Measurements from ENCODE around the gene VPS37C. TPM values are rescaled to one million over a fixed set of nuclear protein-coding genes. Genes with fewer than 3 reads are reported as not detected.

VPS37C gene
- total and polyA plus RNA-seq, 2 donors: 8.6 to 23.5 TPM

GRCh38 chr11:61092280-61092766, 68.9 kb downstream of the VPS37C start:
- Histone ChIP-seq H3K27ac (ENCODE audit: low read depth) (no peak overlapping the region), H3K36me3 (ENCODE audit: insufficient read depth) (no peaks in the 10 kb centered on the region), H3K4me1 (ENCODE audit: insufficient read depth) (no peaks in the 10 kb centered on the region), H3K4me3 (ENCODE audit: low read depth, low read length) (no peak overlapping the region)
- 80% methylated on average over 10 of the region's 10 CpGs for WGBS
- DNase-seq (ENCODE audit: extremely low spot score): no peak

- no peak overlapping the region for H3K4me3 ChIP-seq (ENCODE audit: low read depth, low read length)
- H3K36me3 ChIP-seq (ENCODE audit: insufficient read depth): no peaks in the 10 kb centered on the region
- WGBS: 80% methylated on average over 17 of the region's 17 CpGs
- no peaks in the 10 kb centered on the region for H3K4me1 ChIP-seq (ENCODE audit: insufficient read depth)
- no peak overlapping the region for H3K27ac ChIP-seq (ENCODE audit: low read depth)
- DNase-seq (ENCODE audit: extremely low spot score): no peak
Observed at GRCh38 chr11:61091373-61092279, 69.6 kb downstream of the VPS37C start.

GRCh38 chr11:61090982-61091372, 70.2 kb downstream of the VPS37C start:
- no peak overlapping the region for H3K27ac ChIP-seq (ENCODE audit: low read depth)
- H3K4me1 ChIP-seq (ENCODE audit: insufficient read depth): no peaks in the 10 kb centered on the region
- 87% methylated on average over 9 of the region's 9 CpGs for WGBS
- H3K36me3 ChIP-seq (ENCODE audit: insufficient read depth): no peaks in the 10 kb centered on the region
- no peak for DNase-seq (ENCODE audit: extremely low spot score)
- H3K4me3 ChIP-seq (ENCODE audit: low read depth, low read length): no peak overlapping the region

- Histone ChIP-seq H3K36me3 (ENCODE audit: insufficient read depth) (no peaks in the 10 kb centered on the region), H3K27ac (ENCODE audit: low read depth) (no peak overlapping the region), H3K4me3 (ENCODE audit: low read depth, low read length) (no peak overlapping the region), H3K4me1 (ENCODE audit: insufficient read depth) (no peaks in the 10 kb centered on the region)
- WGBS: 87% methylated on average over 12 of the region's 12 CpGs
- no peak for DNase-seq (ENCODE audit: extremely low spot score)
Observed at GRCh38 chr11:61090521-61090920, 70.7 kb downstream of the VPS37C start.

- WGBS: 82% methylated on average over 12 of the region's 12 CpGs
- Histone ChIP-seq H3K4me3 (ENCODE audit: low read depth, low read length) (no peak overlapping the region), H3K4me1 (ENCODE audit: insufficient read depth) (no peaks in the 10 kb centered on the region), H3K27ac (ENCODE audit: low read depth) (no peak overlapping the region), H3K36me3 (ENCODE audit: insufficient read depth) (no peaks in the 10 kb centered on the region)
- no peak for DNase-seq (ENCODE audit: extremely low spot score)
Observed at GRCh38 chr11:61089806-61090491, 71.3 kb downstream of the VPS37C start.

- WGBS: 92% methylated on average over 9 of the region's 9 CpGs
- no peak for DNase-seq (ENCODE audit: extremely low spot score)
- Histone ChIP-seq H3K27ac (ENCODE audit: low read depth) (no peak overlapping the region), H3K4me1 (ENCODE audit: insufficient read depth) (no peaks in the 10 kb centered on the region), H3K36me3 (ENCODE audit: insufficient read depth) (no peaks in the 10 kb centered on the region), H3K4me3 (ENCODE audit: low read depth, low read length) (no peak overlapping the region)
Observed at GRCh38 chr11:61087426-61088119, 73.7 kb downstream of the VPS37C start.

- WGBS: 85% methylated on average over 13 of the region's 13 CpGs
- no peaks in the 10 kb centered on the region for H3K36me3 ChIP-seq (ENCODE audit: insufficient read depth)
- no peaks in the 10 kb centered on the region for H3K4me1 ChIP-seq (ENCODE audit: insufficient read depth)
- no peak overlapping the region for H3K4me3 ChIP-seq (ENCODE audit: low read depth, low read length)
- no peak overlapping the region for H3K27ac ChIP-seq (ENCODE audit: low read depth)
- DNase-seq (ENCODE audit: extremely low spot score): no peak
Observed at GRCh38 chr11:61083601-61084147, 77.6 kb downstream of the VPS37C start.

- H3K36me3 ChIP-seq (ENCODE audit: insufficient read depth): no peaks in the 10 kb centered on the region
- no peak overlapping the region for H3K4me3 ChIP-seq (ENCODE audit: low read depth, low read length)
- H3K27ac ChIP-seq (ENCODE audit: low read depth): no peak overlapping the region
- no peak for DNase-seq (ENCODE audit: extremely low spot score)
- WGBS: 79% methylated on average over 14 of the region's 14 CpGs
- no peaks in the 10 kb centered on the region for H3K4me1 ChIP-seq (ENCODE audit: insufficient read depth)
Observed at GRCh38 chr11:61082931-61083531, 78.2 kb downstream of the VPS37C start.

- 62% methylated on average over 18 of the region's 18 CpGs for WGBS
Observed at GRCh38 chr11:61082062-61082870, 79.0 kb downstream of the VPS37C start.

GRCh38 chr11:61080986-61081590, 80.1 kb downstream of the VPS37C start:
- H3K27ac ChIP-seq (ENCODE audit: low read depth): no peak overlapping the region
- no peak overlapping the region for H3K4me3 ChIP-seq (ENCODE audit: low read depth, low read length)
- H3K4me1 ChIP-seq (ENCODE audit: insufficient read depth): no peaks in the 10 kb centered on the region
- no peak for DNase-seq (ENCODE audit: extremely low spot score)
- no peaks in the 10 kb centered on the region for H3K36me3 ChIP-seq (ENCODE audit: insufficient read depth)
- 91% methylated on average over 11 of the region's 11 CpGs for WGBS

More at GRCh38 chr11:61082062-61082870, 79.0 kb downstream of the VPS37C start:
- no peak overlapping the region for H3K27ac ChIP-seq (ENCODE audit: low read depth)
- no peaks in the 10 kb centered on the region for H3K4me1 ChIP-seq (ENCODE audit: insufficient read depth)
- no peaks in the 10 kb centered on the region for H3K36me3 ChIP-seq (ENCODE audit: insufficient read depth)
- H3K4me3 ChIP-seq (ENCODE audit: low read depth, low read length): no peak overlapping the region
- DNase-seq (ENCODE audit: extremely low spot score): no peak

- H3K36me3 ChIP-seq (ENCODE audit: insufficient read depth): no peaks in the 10 kb centered on the region
- no peak for DNase-seq (ENCODE audit: extremely low spot score)
- H3K4me3 ChIP-seq (ENCODE audit: low read depth, low read length): no peak overlapping the region
- 90% methylated on average over 8 of the region's 8 CpGs for WGBS
- no peaks in the 10 kb centered on the region for H3K4me1 ChIP-seq (ENCODE audit: insufficient read depth)
- H3K27ac ChIP-seq (ENCODE audit: low read depth): no peak overlapping the region
Observed at GRCh38 chr11:61080526-61080925, 80.7 kb downstream of the VPS37C start.

Data from urinary bladder (tissue), 4 donors.